ENCODE measurements around the gene DIP2A. TPM values are rescaled to one million over a fixed set of nuclear protein-coding genes. Genes with fewer than 3 reads are reported as not detected.

The DIP2A gene
- total and polyA plus RNA-seq, 2 of the 8 experiments (the other 6 are each of a cell fraction or from before 2014, with no cell fraction given) = 16.0 to 27.1 TPM

- TF ChIP-seq CHD7 (IDR thresholded peaks at IDR 0.05; ENCODE audit: insufficient replicate concordance, low read length) (no peak), EP300 (IDR thresholded peaks at IDR 0.05; ENCODE audit: borderline replicate concordance in 1 of 2, low read depth in 2 of 2, low read length in 2 of 2) (no peak), JUND (IDR thresholded peaks at IDR 0.05; ENCODE audit: low read length) (no peak), CREB1 (IDR thresholded peaks at IDR 0.05) (no peak), JUN (IDR thresholded peaks at IDR 0.05; ENCODE audit: low read depth, low read length) (no peak), RXRA (IDR thresholded peaks at IDR 0.05; ENCODE audit: insufficient read depth, low read depth, low read length) (no peak), HDAC2 (IDR thresholded peaks at IDR 0.05; ENCODE audit: borderline replicate concordance in 1 of 2, low read depth in 2 of 2, low read length in 2 of 2) (no peak), KDM1A (IDR thresholded peaks at IDR 0.05; ENCODE audit: borderline replicate concordance, low read length) (no peak), PHF8 (conservative IDR thresholded peaks at IDR 0.05; ENCODE audit: low read depth, low read length) (no peak), SUZ12 (IDR thresholded peaks at IDR 0.05; ENCODE audit: low read length) (no peak), GTF2F1 (IDR thresholded peaks at IDR 0.05; ENCODE audit: borderline replicate concordance, low read depth, low read length) (no peak), CHD2 (IDR thresholded peaks at IDR 0.05; ENCODE audit: low read length) (no peak)
These were observed 138.3 kb downstream of the DIP2A start (continued) for GRCh38 chr21:46597031-46597430.
